ENCODE results near the gene LTBP1. TPM values are rescaled to one million over a fixed set of nuclear protein-coding genes. Genes with fewer than 3 reads are reported as not detected.

LTBP1 gene
- total and polyA plus RNA-seq, 2 experiments from 2014 or later, result 35.6 to 68.9 TPM

DNA sequence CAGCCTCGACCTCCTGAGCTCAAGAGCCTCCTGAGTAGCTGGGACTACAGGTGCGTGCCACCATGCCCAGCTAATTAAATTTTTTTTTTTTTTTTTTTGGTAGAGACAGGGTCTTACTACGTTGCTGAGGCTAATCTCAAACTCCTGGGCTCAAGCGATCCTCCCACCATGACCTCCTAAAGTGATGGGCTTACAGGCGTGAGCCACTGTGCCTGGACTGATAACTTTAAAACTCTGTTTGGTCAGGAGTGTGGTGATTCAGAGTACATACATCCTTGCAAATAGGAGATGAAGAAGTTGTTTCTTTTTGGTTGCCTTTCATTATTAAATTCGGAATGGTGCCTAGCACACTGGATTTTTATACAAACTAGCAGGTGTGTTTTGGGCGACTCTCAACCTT, 73.0 kb downstream of the LTBP1 start:
- no peaks in the 10 kb centered on the region for H3K9me3 ChIP-seq (ENCODE audit: low read depth)
- H3K9me2 ChIP-seq (replicated peaks; ENCODE audit: insufficient read depth), result no peaks in the 10 kb centered on the region
- H4K20me1 ChIP-seq (ENCODE audit: insufficient read depth, poor library complexity, severe bottlenecking), result no peaks in the 10 kb centered on the region
- H3K4me3 ChIP-seq, result no peak overlapping the region
- no peaks in the 10 kb centered on the region for H3K27me3 ChIP-seq
- peaks cover 24% of the 10 kb centered on the region for H3K4me1 ChIP-seq (ENCODE audit: insufficient read depth)
- H3K36me3 ChIP-seq (replicated peaks; ENCODE audit: insufficient read depth, low read depth), result no peaks in the 10 kb centered on the region
- H2AFZ ChIP-seq, result no peak overlapping the region
- H3K27ac ChIP-seq, result no peak overlapping the region
- H3K79me2 ChIP-seq, result peaks cover 5% of the 10 kb centered on the region
- TF ChIP-seq, protein P1, sequence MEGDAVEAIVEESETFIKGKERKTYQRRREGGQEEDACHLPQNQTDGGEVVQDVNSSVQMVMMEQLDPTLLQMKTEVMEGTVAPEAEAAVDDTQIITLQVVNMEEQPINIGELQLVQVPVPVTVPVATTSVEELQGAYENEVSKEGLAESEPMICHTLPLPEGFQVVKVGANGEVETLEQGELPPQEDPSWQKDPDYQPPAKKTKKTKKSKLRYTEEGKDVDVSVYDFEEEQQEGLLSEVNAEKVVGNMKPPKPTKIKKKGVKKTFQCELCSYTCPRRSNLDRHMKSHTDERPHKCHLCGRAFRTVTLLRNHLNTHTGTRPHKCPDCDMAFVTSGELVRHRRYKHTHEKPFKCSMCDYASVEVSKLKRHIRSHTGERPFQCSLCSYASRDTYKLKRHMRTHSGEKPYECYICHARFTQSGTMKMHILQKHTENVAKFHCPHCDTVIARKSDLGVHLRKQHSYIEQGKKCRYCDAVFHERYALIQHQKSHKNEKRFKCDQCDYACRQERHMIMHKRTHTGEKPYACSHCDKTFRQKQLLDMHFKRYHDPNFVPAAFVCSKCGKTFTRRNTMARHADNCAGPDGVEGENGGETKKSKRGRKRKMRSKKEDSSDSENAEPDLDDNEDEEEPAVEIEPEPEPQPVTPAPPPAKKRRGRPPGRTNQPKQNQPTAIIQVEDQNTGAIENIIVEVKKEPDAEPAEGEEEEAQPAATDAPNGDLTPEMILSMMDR (IDR thresholded peaks at IDR 0.05; ENCODE audit: poor library complexity), result no peak
- TF ChIP-seq EZH2 (IDR thresholded peaks at IDR 0.05; ENCODE audit: borderline replicate concordance), result no peak
- no peak for TF ChIP-seq EZH2phosphoT487 (IDR thresholded peaks at IDR 0.05; ENCODE audit: low read depth, severe bottlenecking, unreplicated experiment)
- no peak overlapping the region for H3K4me2 ChIP-seq
- DNase-seq (ENCODE audit: low spot score), result no peak
- WGBS (ENCODE audit: low lambda C conversion rate, missing lambda C conversion rate), result 94% methylated on average over 7 of the region's 7 CpGs

DNA sequence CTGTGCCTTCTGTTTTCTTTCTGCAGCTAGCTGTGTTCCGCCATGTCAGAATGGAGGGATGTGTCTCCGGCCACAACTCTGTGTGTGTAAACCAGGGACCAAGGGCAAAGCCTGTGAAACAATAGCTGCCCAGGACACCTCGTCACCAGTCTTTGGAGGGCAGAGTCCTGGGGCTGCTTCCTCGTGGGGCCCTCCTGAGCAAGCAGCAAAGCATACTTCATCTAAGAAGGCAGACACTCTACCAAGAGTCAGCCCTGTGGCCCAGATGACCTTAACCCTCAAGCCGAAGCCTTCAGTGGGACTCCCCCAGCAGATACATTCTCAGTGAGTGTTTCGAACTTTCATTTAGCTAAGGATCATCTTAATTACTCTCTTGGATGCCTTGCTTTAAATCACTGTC, 74.1 kb downstream of the LTBP1 start:
- DNase-seq (ENCODE audit: low spot score), result no peak
- Histone ChIP-seq H3K79me2 (peaks cover 5% of the 10 kb centered on the region), H4K20me1 (ENCODE audit: insufficient read depth, poor library complexity, severe bottlenecking) (no peaks in the 10 kb centered on the region), H2AFZ (no peak overlapping the region), H3K27ac (peak overlapping the region; percentile 11), H3K4me3 (no peak overlapping the region), H3K9me3 (ENCODE audit: low read depth) (no peaks in the 10 kb centered on the region), H3K36me3 (replicated peaks; ENCODE audit: insufficient read depth, low read depth) (no peaks in the 10 kb centered on the region), H3K27me3 (no peaks in the 10 kb centered on the region), H3K4me2 (no peak overlapping the region), H3K4me1 (ENCODE audit: insufficient read depth) (peaks cover 14% of the 10 kb centered on the region), H3K9me2 (replicated peaks; ENCODE audit: insufficient read depth) (no peaks in the 10 kb centered on the region)
- TF ChIP-seq EZH2phosphoT487 (IDR thresholded peaks at IDR 0.05; ENCODE audit: low read depth, severe bottlenecking, unreplicated experiment) (no peak), EZH2 (IDR thresholded peaks at IDR 0.05; ENCODE audit: borderline replicate concordance) (no peak)
- TF ChIP-seq, protein P1 (IDR thresholded peaks at IDR 0.05; ENCODE audit: poor library complexity), result no peak
- WGBS (ENCODE audit: low lambda C conversion rate, missing lambda C conversion rate), result 79% methylated on average over 6 of the region's 6 CpGs

DNA sequence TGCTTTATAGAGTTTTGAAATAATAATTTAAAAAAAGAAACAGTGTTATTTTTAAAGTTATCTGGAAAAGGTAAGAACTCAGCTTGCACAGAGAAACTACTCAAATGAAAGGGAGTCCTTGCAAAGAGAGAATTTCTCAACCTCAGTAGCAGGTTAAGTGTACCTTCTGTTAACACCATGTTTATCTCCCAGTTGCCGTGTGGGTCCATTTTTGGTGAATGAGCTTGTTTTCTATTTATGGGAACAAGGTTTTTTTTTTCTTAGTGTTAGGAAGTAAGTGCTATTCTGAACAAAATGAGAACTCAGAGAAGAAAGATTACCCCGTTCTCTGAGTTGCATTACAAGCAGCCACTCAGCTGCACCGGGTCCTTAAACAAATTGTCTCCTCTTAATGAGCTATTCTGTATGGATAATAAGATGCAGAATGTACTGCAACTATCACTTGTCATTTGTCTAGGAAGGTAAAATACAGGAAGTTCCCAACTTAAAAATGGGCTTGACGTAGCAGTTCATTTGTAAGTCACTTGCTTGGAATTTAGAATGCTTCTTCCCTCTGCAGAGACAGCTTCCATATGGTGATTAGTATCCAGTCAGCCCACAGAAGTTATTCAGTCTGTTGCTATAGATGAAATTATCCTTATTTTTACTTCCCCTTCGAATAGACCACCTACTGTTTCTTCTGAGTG, 74.9 kb downstream of the LTBP1 start:
- Histone ChIP-seq H3K4me1 (ENCODE audit: insufficient read depth) (peaks cover 11% of the 10 kb centered on the region), H4K20me1 (ENCODE audit: insufficient read depth, poor library complexity, severe bottlenecking) (no peaks in the 10 kb centered on the region), H3K36me3 (replicated peaks; ENCODE audit: insufficient read depth, low read depth) (no peaks in the 10 kb centered on the region), H3K27ac (peak overlapping the region; percentile 28), H3K4me2 (peak overlapping the region; percentile 14), H2AFZ (no peak overlapping the region), H3K79me2 (peaks cover 5% of the 10 kb centered on the region), H3K9me3 (ENCODE audit: low read depth) (no peaks in the 10 kb centered on the region), H3K27me3 (no peaks in the 10 kb centered on the region), H3K4me3 (no peak overlapping the region), H3K9me2 (replicated peaks; ENCODE audit: insufficient read depth) (no peaks in the 10 kb centered on the region)
- 70% methylated on average over 5 of the region's 5 CpGs for WGBS (ENCODE audit: low lambda C conversion rate, missing lambda C conversion rate)
- no peak for DNase-seq (ENCODE audit: low spot score)
- TF ChIP-seq, protein P1 (IDR thresholded peaks at IDR 0.05; ENCODE audit: poor library complexity), result no peak
- no peak for TF ChIP-seq EZH2phosphoT487 (IDR thresholded peaks at IDR 0.05; ENCODE audit: low read depth, severe bottlenecking, unreplicated experiment)
- no peak for TF ChIP-seq EZH2 (IDR thresholded peaks at IDR 0.05; ENCODE audit: borderline replicate concordance)

All from hepatocyte (in vitro differentiated cells).